Activated naive CD8-positive, alpha-beta T cell (primary cell): Measurements from ENCODE around the gene DCANP1.
"Not testable (repeated sequence)": the region's sequence is repeated elsewhere in the genome, so short reads cannot be mapped to it uniquely, and the experiment has no call there.

Source experiments
- H3K27ac Mint-ChIP-seq: one replicate; pipeline ENCODE4 v1.8.0; 2021; ENCODE audit warnings: mixed read lengths
- H3K27me3 Mint-ChIP-seq: one replicate; pipeline ENCODE4 v1.8.0; 2021; ENCODE audit warnings: mixed read lengths
- H3K36me3 Mint-ChIP-seq: one replicate; pipeline ENCODE4 v1.8.0; 2021; ENCODE audit warnings: mixed read lengths
- H3K4me1 Mint-ChIP-seq: one replicate; pipeline ENCODE4 v1.8.0; 2021; ENCODE audit warnings: low read depth, mixed read lengths
- H3K4me3 Mint-ChIP-seq: one replicate; pipeline ENCODE4 v1.8.0; 2021; ENCODE audit warnings: mild to moderate bottlenecking, mixed read lengths
- H3K9me3 Mint-ChIP-seq: one replicate; pipeline ENCODE4 v1.8.0; 2021; ENCODE audit warnings: low read depth, mixed read lengths

The DCANP1 gene, protein sequence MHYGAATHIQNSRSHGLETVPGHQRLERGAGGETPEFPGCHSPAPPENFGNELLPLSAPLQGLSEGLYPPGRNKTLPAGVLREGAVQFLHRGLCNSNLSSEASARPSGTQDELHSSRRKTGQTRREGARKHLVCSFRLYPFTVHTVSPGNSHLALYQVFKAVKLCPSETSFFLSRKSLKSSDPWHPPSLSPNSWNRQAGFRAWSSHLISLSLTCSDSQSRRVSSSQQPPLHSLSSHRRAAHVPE

GRCh38 chr5:135447298-135447929 is at the start of gene DCANP1:
TSS of gene DCANP1 (minus strand) at chr5:135447348. CDS start at chr5:135447108, 240 bp downstream.
- no peak within 1 kb of the TSS for H3K27ac Mint-ChIP-seq
- no peaks in the 10 kb centered on the region for H3K9me3 Mint-ChIP-seq
- peaks cover 5% of the 10 kb centered on the region for H3K27me3 Mint-ChIP-seq

GRCh38 chr5:135495531-135495930 is 48.4 kb upstream of the DCANP1 start:
- H3K9me3 Mint-ChIP-seq, H3K4me1 Mint-ChIP-seq, H3K27ac Mint-ChIP-seq, H3K36me3 Mint-ChIP-seq, H3K4me3 Mint-ChIP-seq: not testable (repeated sequence)
- peaks cover 10% of the 10 kb centered on the region for H3K27me3 Mint-ChIP-seq

More at GRCh38 chr5:135447298-135447929, at the start of gene DCANP1:
- H3K4me1 Mint-ChIP-seq: no peaks in the 10 kb centered on the region
- no peak within 1 kb of the TSS for H3K4me3 Mint-ChIP-seq
- no peaks in the 10 kb centered on the region for H3K36me3 Mint-ChIP-seq

- Mint-ChIP-seq H3K4me1 (peaks cover 7% of the 10 kb centered on the region), H3K4me3 (no peak overlapping the region), H3K9me3 (no peaks in the 10 kb centered on the region), H3K27me3 (peaks cover 13% of the 10 kb centered on the region), H3K27ac (no peak overlapping the region), H3K36me3 (no peaks in the 10 kb centered on the region)
Observed at GRCh38 chr5:135494196-135494595, 47.0 kb upstream of the DCANP1 start.

GRCh38 chr5:135493406-135494180 is 46.4 kb upstream of the DCANP1 start:
- Mint-ChIP-seq H3K9me3 (no peaks in the 10 kb centered on the region), H3K4me1 (peaks cover 8% of the 10 kb centered on the region), H3K4me3 (no peak overlapping the region), H3K36me3 (no peaks in the 10 kb centered on the region), H3K27ac (no peak overlapping the region), H3K27me3 (peaks cover 14% of the 10 kb centered on the region)

GRCh38 chr5:135492319-135492626 is 45.1 kb upstream of the DCANP1 start:
- H3K4me1 Mint-ChIP-seq: peaks cover 13% of the 10 kb centered on the region
- no peaks in the 10 kb centered on the region for H3K36me3 Mint-ChIP-seq
- H3K4me3 Mint-ChIP-seq: no peak overlapping the region
- H3K27me3 Mint-ChIP-seq: peaks cover 24% of the 10 kb centered on the region
- H3K27ac Mint-ChIP-seq: no peak overlapping the region
- no peaks in the 10 kb centered on the region for H3K9me3 Mint-ChIP-seq

- Mint-ChIP-seq H3K9me3 (no peaks in the 10 kb centered on the region), H3K36me3 (no peaks in the 10 kb centered on the region), H3K27me3 (peaks cover 27% of the 10 kb centered on the region)
Observed at GRCh38 chr5:135491552-135492318, 44.6 kb upstream of the DCANP1 start.

DNA sequence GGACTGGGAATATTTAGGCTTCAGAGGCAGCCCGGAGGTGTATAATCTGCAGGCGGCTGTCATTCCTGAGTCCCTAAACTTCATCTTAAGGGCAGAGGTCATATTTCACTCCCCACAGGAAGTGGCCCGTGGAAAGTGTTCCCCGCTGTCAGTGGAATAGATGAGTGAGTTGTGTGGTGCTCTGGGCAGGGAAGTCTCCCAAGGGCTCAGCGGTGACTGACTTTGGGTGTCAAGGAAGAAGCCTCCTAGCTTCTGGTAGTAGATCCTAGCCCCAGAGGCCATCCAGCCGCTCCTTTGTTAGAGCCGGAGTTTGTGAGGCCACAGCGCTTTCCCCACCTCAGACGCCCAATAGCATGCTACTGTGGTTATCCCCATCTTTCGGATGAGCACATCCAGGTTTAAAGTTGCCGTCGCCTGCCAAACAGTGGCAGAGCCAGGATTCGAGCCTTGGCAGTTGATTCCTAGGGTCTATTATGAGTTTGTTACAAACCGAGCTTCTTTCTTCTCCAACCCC is 43.9 kb upstream of the DCANP1 start:
- H3K27ac Mint-ChIP-seq: no peak overlapping the region
- no peaks in the 10 kb centered on the region for H3K9me3 Mint-ChIP-seq
- no peak overlapping the region for H3K4me3 Mint-ChIP-seq
- H3K36me3 Mint-ChIP-seq: no peaks in the 10 kb centered on the region
- H3K27me3 Mint-ChIP-seq: peaks cover 28% of the 10 kb centered on the region
- peaks cover 13% of the 10 kb centered on the region for H3K4me1 Mint-ChIP-seq

More at GRCh38 chr5:135491552-135492318, 44.6 kb upstream of the DCANP1 start:
- no peak overlapping the region for H3K4me3 Mint-ChIP-seq
- H3K27ac Mint-ChIP-seq: no peak overlapping the region
- peaks cover 13% of the 10 kb centered on the region for H3K4me1 Mint-ChIP-seq

GRCh38 chr5:135490245-135491037 is 43.3 kb upstream of the DCANP1 start:
- H3K4me3 Mint-ChIP-seq: no peak overlapping the region
- peaks cover 13% of the 10 kb centered on the region for H3K4me1 Mint-ChIP-seq
- no peaks in the 10 kb centered on the region for H3K36me3 Mint-ChIP-seq
- H3K27me3 Mint-ChIP-seq: peaks cover 26% of the 10 kb centered on the region
- no peak overlapping the region for H3K27ac Mint-ChIP-seq
- no peaks in the 10 kb centered on the region for H3K9me3 Mint-ChIP-seq

GRCh38 chr5:135489466-135490244 is 42.5 kb upstream of the DCANP1 start:
- Mint-ChIP-seq H3K9me3 (no peaks in the 10 kb centered on the region), H3K27me3 (peaks cover 28% of the 10 kb centered on the region), H3K27ac (no peak overlapping the region), H3K4me3 (no peak overlapping the region), H3K36me3 (no peaks in the 10 kb centered on the region), H3K4me1 (peaks cover 13% of the 10 kb centered on the region)

- Mint-ChIP-seq H3K9me3 (no peaks in the 10 kb centered on the region), H3K4me3 (no peak overlapping the region), H3K36me3 (no peaks in the 10 kb centered on the region), H3K27ac (no peak overlapping the region), H3K27me3 (peaks cover 25% of the 10 kb centered on the region), H3K4me1 (peaks cover 13% of the 10 kb centered on the region)
Observed at GRCh38 chr5:135488727-135489465, 41.7 kb upstream of the DCANP1 start.

GRCh38 chr5:135487839-135488514 is 40.8 kb upstream of the DCANP1 start:
- Mint-ChIP-seq H3K36me3 (no peaks in the 10 kb centered on the region), H3K4me3 (no peak overlapping the region), H3K27me3 (peaks cover 25% of the 10 kb centered on the region), H3K4me1 (peaks cover 13% of the 10 kb centered on the region), H3K9me3 (no peaks in the 10 kb centered on the region), H3K27ac (no peak overlapping the region)

GRCh38 chr5:135487037-135487395 is 39.9 kb upstream of the DCANP1 start:
- Mint-ChIP-seq H3K36me3 (no peaks in the 10 kb centered on the region), H3K4me3 (no peak overlapping the region), H3K27ac (no peak overlapping the region), H3K9me3 (no peaks in the 10 kb centered on the region), H3K4me1 (peaks cover 13% of the 10 kb centered on the region), H3K27me3 (peaks cover 22% of the 10 kb centered on the region)
